HG02885 (cell line): ENCODE results near the gene UCN2.
"Not testable (repeated sequence)": the region's sequence is repeated elsewhere in the genome, so short reads cannot be mapped to it uniquely, and the experiment has no call there.

Experiments used
- ATAC-seq: cut with Tn5 transposase; IDR thresholded peaks from one replicate; pipeline ENCODE4 v1.9.1; 2021; ENCODE audit warnings: mild to moderate bottlenecking; ENCODE audit not compliant: unreplicated experiment, poor library complexity

UCN2 gene

GRCh38 chr3:48546203-48546829 is 17.3 kb downstream of the UCN2 start:
- ATAC-seq: no peak

GRCh38 chr3:48544141-48544540 is 19.4 kb downstream of the UCN2 start:
- no peak for ATAC-seq

- no peak for ATAC-seq
Observed at GRCh38 chr3:48543271-48543866, 20.2 kb downstream of the UCN2 start.

GRCh38 chr3:48538451-48538850 is 25.1 kb downstream of the UCN2 start:
- ATAC-seq: no peak

- ATAC-seq: no peak
Observed at GRCh38 chr3:48536785-48537184, 26.8 kb downstream of the UCN2 start.

GRCh38 chr3:48536116-48536515 is 27.5 kb downstream of the UCN2 start:
- ATAC-seq: no peak

GRCh38 chr3:48535578-48535977 is 28.0 kb downstream of the UCN2 start:
- ATAC-seq: no peak

- ATAC-seq: no peak
Observed at GRCh38 chr3:48532977-48533337, 30.6 kb downstream of the UCN2 start.

GRCh38 chr3:48532271-48532976 is 31.2 kb downstream of the UCN2 start:
- no peak for ATAC-seq

GRCh38 chr3:48530701-48531100 is 32.9 kb downstream of the UCN2 start:
- ATAC-seq: not testable (repeated sequence)

- no peak for ATAC-seq
Observed at GRCh38 chr3:48528754-48529153, 34.8 kb downstream of the UCN2 start.

- no peak for ATAC-seq
Observed at GRCh38 chr3:48528048-48528447, 35.5 kb downstream of the UCN2 start.

- no peak for ATAC-seq
Observed at GRCh38 chr3:48524970-48525369, 38.6 kb downstream of the UCN2 start.

- ATAC-seq: no peak
Observed at GRCh38 chr3:48521635-48522034, 41.9 kb downstream of the UCN2 start.

- ATAC-seq: no peak
Observed at GRCh38 chr3:48519277-48519643, 44.3 kb downstream of the UCN2 start.

- no peak for ATAC-seq
Observed at GRCh38 chr3:48518638-48519276, 44.8 kb downstream of the UCN2 start.

- no peak for ATAC-seq
Observed at GRCh38 chr3:48518069-48518468, 45.5 kb downstream of the UCN2 start.

GRCh38 chr3:48516571-48516970 is 47.0 kb downstream of the UCN2 start:
- no peak for ATAC-seq

- no peak for ATAC-seq
Observed at GRCh38 chr3:48514431-48515227, 49.0 kb downstream of the UCN2 start.
